A549 (cell line): Measurements from ENCODE around the gene EIF3A. TPM values are rescaled to one million over a fixed set of nuclear protein-coding genes. Genes with fewer than 3 reads are reported as not detected.

Experiments used
- ATAC-seq, 2 experiments: fragments of 200-7000 bp in 1 of 2; fragments of >200 bp in 1 of 2; cut with Nextera tagmentation in 1 of 2; cut with Tn5 transposase in 1 of 2; 3 replicates each; pipeline versions ENCODE4 v1.8.0 to v1.9.1; 2018 to 2020; ENCODE audit warnings: mild to moderate bottlenecking in 1 of 2, moderate library complexity in 1 of 2
- CTCF ChIA-PET: fragments of 300-600 bp; sonication (Branson Sonifier 250); formaldehyde crosslinking; extraction: SDS; loops from one replicate; lab custom pipeline; 2021; ENCODE audit warnings: antibody characterized with exemption, inconsistent platforms; lab: Yijun Ruan, JAX
- POLR2A ChIA-PET: fragments of 350-600 bp; formaldehyde crosslinking; extraction: SDS; loops from one replicate; lab custom pipeline; 2021; ENCODE audit warnings: antibody characterized with exemption, inconsistent platforms; lab: Yijun Ruan, JAX
- DNase-seq, 2 experiments: peaks; one replicate each; pipeline versions ENCODE4 v3.0.0 to v3.0.0-alpha.2; 2011 to 2016; ENCODE audit warnings: low read depth in 1 of 2, low spot score in 1 of 2
- FAIRE-seq: peaks from 2 replicates; lab custom pipeline; 2011; peaks lifted over from hg19 to GRCh38; lab: Jason Lieb, UNC
- H3K27ac ChIP-seq, 2 experiments: fragments of >200 bp; sonication (Bioruptor Twin); formaldehyde crosslinking; 3 replicates each; pipeline ENCODE4 v1.5.1; 2016 to 2017
- H3K4me1 ChIP-seq: fragments of >200 bp; sonication (Bioruptor Twin); formaldehyde crosslinking; 3 replicates; pipeline ENCODE4 v1.6.1; 2016
- H3K4me2 ChIP-seq: fragments of >200 bp; sonication (Bioruptor Twin); formaldehyde crosslinking; 3 replicates; pipeline ENCODE4 v1.6.1; 2016
- H3K4me3 ChIP-seq: fragments of >200 bp; sonication (Bioruptor Twin); formaldehyde crosslinking; 3 replicates; pipeline ENCODE4 v1.5.1; 2016
- H3K9me3 ChIP-seq: fragments of >200 bp; sonication (Bioruptor Twin); formaldehyde crosslinking; 3 replicates; pipeline ENCODE4 v1.6.1; 2016
- BHLHE40 ChIP-seq: IDR thresholded peaks from 2 replicates; pipeline ENCODE4 v1.6.1; 2012; ENCODE audit warnings: low read depth, low read length, inconsistent platforms
- CBX2 ChIP-seq: fragments of 200-600 bp; sonication (generic); IDR thresholded peaks from 2 replicates; pipeline ENCODE4 v1.6.1; 2016; ENCODE audit warnings: low read depth, mild to moderate bottlenecking, borderline replicate concordance
- CBX8 ChIP-seq: fragments of 200-600 bp; sonication (generic); IDR thresholded peaks from 2 replicates; pipeline ENCODE4 v1.6.1; 2016
- CHD2 ChIP-seq: fragments of 150-350 bp; IDR thresholded peaks from 2 replicates; pipeline ENCODE4 v1.6.1; 2014; ENCODE audit warnings: low read length; ENCODE audit not compliant: partially characterized antibody
- EHF ChIP-seq: fragments of 250-450 bp; sonication (Bioruptor Pico); IDR thresholded peaks from 2 replicates; pipeline ENCODE4 v1.5.0; 2020; ENCODE audit warnings: mild to moderate bottlenecking
- EHMT2 ChIP-seq: fragments of 200-600 bp; sonication (generic); IDR thresholded peaks from 2 replicates; pipeline ENCODE4 v1.6.1; 2016; ENCODE audit warnings: antibody characterized with exemption, low read depth, mild to moderate bottlenecking, moderate library complexity
- FOSB ChIP-seq: fragments of 250-450 bp; sonication (Bioruptor Pico); IDR thresholded peaks from 2 replicates; pipeline ENCODE4 v1.5.0; 2020; ENCODE audit warnings: mild to moderate bottlenecking, moderate library complexity
- FOXS1 ChIP-seq: fragments of 250-450 bp; sonication (Bioruptor Pico); IDR thresholded peaks from 2 replicates; pipeline ENCODE4 v1.5.0; 2020; ENCODE audit warnings: mild to moderate bottlenecking, moderate library complexity
- HDAC2 ChIP-seq: fragments of 200-600 bp; sonication (generic); IDR thresholded peaks from 2 replicates; pipeline ENCODE4 v1.6.1; 2016
- HEYL ChIP-seq: fragments of 250-450 bp; sonication (Bioruptor Pico); IDR thresholded peaks from 2 replicates; pipeline ENCODE4 v1.8.0; 2021; ENCODE audit warnings: mild to moderate bottlenecking, moderate library complexity
- HOXB13 ChIP-seq: fragments of 250-450 bp; sonication (Bioruptor Pico); IDR thresholded peaks from 2 replicates; pipeline ENCODE4 v1.5.0; 2020; ENCODE audit warnings: low read depth, mild to moderate bottlenecking, moderate library complexity
- HOXB5 ChIP-seq: fragments of 250-450 bp; sonication (Bioruptor Pico); IDR thresholded peaks from 2 replicates; pipeline ENCODE4 v1.5.0; 2020; ENCODE audit warnings: mild to moderate bottlenecking, moderate library complexity
- JUN ChIP-seq, 2 experiments: fragments of >200 bp; sonication (Bioruptor Twin); formaldehyde crosslinking; IDR thresholded peaks; 2 replicates in 1 of 2; 3 replicates in 1 of 2; pipeline ENCODE4 v1.6.1; 2016 to 2017
- JUNB ChIP-seq: fragments of >200 bp; sonication (Bioruptor Twin); formaldehyde crosslinking; IDR thresholded peaks from 2 replicates; pipeline ENCODE4 v1.6.1; 2016
- KDM1A ChIP-seq: fragments of 200-600 bp; sonication (generic); IDR thresholded peaks from 2 replicates; pipeline ENCODE4 v1.6.1; 2016; ENCODE audit warnings: low read depth, mild to moderate bottlenecking
- KDM5A ChIP-seq: fragments of 200-600 bp; sonication (generic); IDR thresholded peaks from 2 replicates; pipeline ENCODE4 v1.6.1; 2016; ENCODE audit warnings: antibody characterized with exemption, mild to moderate bottlenecking
- MAZ ChIP-seq: fragments of 150-350 bp; IDR thresholded peaks from 2 replicates; pipeline ENCODE4 v1.6.1; 2014; ENCODE audit warnings: antibody characterized with exemption, low read depth, low read length, borderline replicate concordance
- MYC ChIP-seq: IDR thresholded peaks from 2 replicates; pipeline ENCODE4 v1.6.1; 2012; ENCODE audit warnings: mild to moderate bottlenecking, inconsistent platforms, low read length, improper control_type of control experiment, borderline replicate concordance
- NFE2L2 ChIP-seq: fragments of 150-350 bp; conservative IDR thresholded peaks from 2 replicates; pipeline ENCODE4 v1.6.1; 2014; ENCODE audit warnings: low read length
- NPAS2 ChIP-seq: fragments of 250-450 bp; sonication (Bioruptor Pico); IDR thresholded peaks from 2 replicates; pipeline ENCODE4 v1.8.0; 2022; ENCODE audit warnings: mild to moderate bottlenecking, moderate library complexity, borderline replicate concordance
- NR3C1 ChIP-seq: fragments of >200 bp; sonication (Bioruptor Twin); formaldehyde crosslinking; IDR thresholded peaks from 3 replicates; pipeline ENCODE4 v1.6.1; 2017
- POLR2A ChIP-seq: IDR thresholded peaks from 2 replicates; pipeline ENCODE4 v1.6.1; 2012; ENCODE audit warnings: mild to moderate bottlenecking, low read length
- RARB ChIP-seq: fragments of 250-450 bp; sonication (Bioruptor Pico); IDR thresholded peaks from 2 replicates; pipeline ENCODE4 v1.8.0; 2021; ENCODE audit warnings: mild to moderate bottlenecking, moderate library complexity
- RFX5 ChIP-seq: fragments of 450-650 bp; IDR thresholded peaks from 2 replicates; pipeline ENCODE4 v1.7.1; 2014; ENCODE audit warnings: antibody characterized with exemption, mild to moderate bottlenecking, moderate library complexity
- SMC3 ChIP-seq: fragments of >200 bp; sonication (Bioruptor Twin); formaldehyde crosslinking; IDR thresholded peaks from 3 replicates; pipeline ENCODE4 v1.6.1; 2018; ENCODE audit warnings: inconsistent platforms
- TFCP2L1 ChIP-seq: fragments of 250-450 bp; sonication (Bioruptor Pico); IDR thresholded peaks from 2 replicates; pipeline ENCODE4 v1.5.0; 2021; ENCODE audit warnings: mild to moderate bottlenecking
- TP53 ChIP-seq: fragments of 250-450 bp; sonication (Bioruptor Pico); IDR thresholded peaks from 2 replicates; pipeline ENCODE4 v1.5.0; 2021; ENCODE audit warnings: mild to moderate bottlenecking, moderate library complexity
- ZC3H11A ChIP-seq: fragments of 450-650 bp; IDR thresholded peaks from 2 replicates; pipeline ENCODE4 v1.6.1; 2014; ENCODE audit warnings: antibody characterized with exemption, mild to moderate bottlenecking
- ZSCAN20 ChIP-seq: fragments of 250-450 bp; sonication (Bioruptor Pico); IDR thresholded peaks from 2 replicates; pipeline ENCODE4 v1.8.0; 2022; ENCODE audit warnings: mild to moderate bottlenecking, moderate library complexity
- WGBS: methylation state at CpG from one replicate; pipeline ENCODE4 v1.1.6; 2017; ENCODE audit errors: missing lambda C conversion rate; 5-methylcytosine and 5-hydroxymethylcytosine counted together
- polyA plus RNA-seq, 4 experiments: library from polyadenylated mRNA; depleted of rRNA in 3 of 4; stranded (reverse); fragments of >200 nt; fragmentation: RNase III in 1 of 4; extraction: RNeasy Plus Mini Kit Qiagen cat#74134 plus additional on column Dnase treatment in 1 of 4; gene quantifications; 2 replicates in 3 of 4; 3 replicates in 1 of 4; pipeline ENCODE4 v1.2.3, GENCODE V29; 2011 to 2017
- TF ChIP-seq, protein P1 (sequence below): fragments of >200 bp; sonication (Bioruptor Twin); formaldehyde crosslinking; IDR thresholded peaks from 3 replicates; pipeline ENCODE4 v1.5.1; 2016
- TF ChIP-seq, protein P2 (sequence below): fragments of 250-450 bp; sonication (Bioruptor Pico); IDR thresholded peaks from 2 replicates; pipeline ENCODE4 v1.5.0; 2020; ENCODE audit warnings: low read depth, mild to moderate bottlenecking, moderate library complexity
- TF ChIP-seq, protein P3 (sequence below): fragments of 450-650 bp; IDR thresholded peaks from 2 replicates; pipeline ENCODE4 v1.6.1; 2014; ENCODE audit warnings: antibody characterized with exemption

EIF3A gene
- polyA plus RNA-seq, 2 of the 4 experiments (the other 2 are of a cell fraction) = 71.0 to 154 TPM

DNA sequence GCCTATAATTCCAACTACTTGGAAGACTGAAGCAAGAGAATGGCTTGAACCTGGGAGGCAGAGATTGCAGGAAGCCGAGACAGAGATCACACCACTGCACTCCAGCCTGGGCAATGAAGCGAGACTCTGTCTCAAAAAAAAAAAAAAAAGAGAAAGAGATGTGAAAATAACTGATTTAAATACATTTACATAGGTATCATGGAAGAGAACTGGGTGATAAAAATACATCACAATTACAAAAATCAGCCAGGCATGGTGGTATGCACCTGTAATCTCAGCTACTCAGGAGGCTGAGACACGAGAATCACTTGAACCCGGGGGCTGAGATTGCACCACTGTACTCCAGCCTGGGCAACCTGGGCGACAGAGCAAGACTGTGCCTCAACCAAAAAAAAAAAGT lies 31.3 kb downstream of the EIF3A start:
- ChIA-PET CTCF (interaction anchor here (1.1 kb wide), 1 partner anchor 9 kb away, joined by 3 read pairs; no protein-coding TSS in a partner anchor), POLR2A (no interaction called here)
- TF ChIP-seq ZC3H11A (no peak), HOXB13 (CRISPR knock-in tag) (no peak), BHLHE40 (no peak), POLR2A (no peak), MYC (no peak), NFE2L2 (no peak), FOSB (CRISPR knock-in tag) (no peak), HEYL (no peak), MAZ (no peak), RFX5 (no peak), HOXB5 (CRISPR knock-in tag) (no peak), NR3C1 (no peak), CHD2 (no peak), KDM5A (no peak), CBX2 (no peak), TFCP2L1 (CRISPR knock-in tag) (no peak)
- TF ChIP-seq, protein P1, sequence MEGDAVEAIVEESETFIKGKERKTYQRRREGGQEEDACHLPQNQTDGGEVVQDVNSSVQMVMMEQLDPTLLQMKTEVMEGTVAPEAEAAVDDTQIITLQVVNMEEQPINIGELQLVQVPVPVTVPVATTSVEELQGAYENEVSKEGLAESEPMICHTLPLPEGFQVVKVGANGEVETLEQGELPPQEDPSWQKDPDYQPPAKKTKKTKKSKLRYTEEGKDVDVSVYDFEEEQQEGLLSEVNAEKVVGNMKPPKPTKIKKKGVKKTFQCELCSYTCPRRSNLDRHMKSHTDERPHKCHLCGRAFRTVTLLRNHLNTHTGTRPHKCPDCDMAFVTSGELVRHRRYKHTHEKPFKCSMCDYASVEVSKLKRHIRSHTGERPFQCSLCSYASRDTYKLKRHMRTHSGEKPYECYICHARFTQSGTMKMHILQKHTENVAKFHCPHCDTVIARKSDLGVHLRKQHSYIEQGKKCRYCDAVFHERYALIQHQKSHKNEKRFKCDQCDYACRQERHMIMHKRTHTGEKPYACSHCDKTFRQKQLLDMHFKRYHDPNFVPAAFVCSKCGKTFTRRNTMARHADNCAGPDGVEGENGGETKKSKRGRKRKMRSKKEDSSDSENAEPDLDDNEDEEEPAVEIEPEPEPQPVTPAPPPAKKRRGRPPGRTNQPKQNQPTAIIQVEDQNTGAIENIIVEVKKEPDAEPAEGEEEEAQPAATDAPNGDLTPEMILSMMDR = no peak
- Histone ChIP-seq H3K4me3 (no peak overlapping the region), H3K27ac (no peak overlapping the region), H3K9me3 (no peaks in the 10 kb centered on the region), H3K4me2 (no peak overlapping the region), H3K4me1 (peaks cover 7% of the 10 kb centered on the region; the same call in 1 of the 3 replicates)
- WGBS = 88% methylated on average over 5 of the region's 5 CpGs
- ATAC-seq (no peak), DNase-seq (no peak), FAIRE-seq (no peak)

DNA sequence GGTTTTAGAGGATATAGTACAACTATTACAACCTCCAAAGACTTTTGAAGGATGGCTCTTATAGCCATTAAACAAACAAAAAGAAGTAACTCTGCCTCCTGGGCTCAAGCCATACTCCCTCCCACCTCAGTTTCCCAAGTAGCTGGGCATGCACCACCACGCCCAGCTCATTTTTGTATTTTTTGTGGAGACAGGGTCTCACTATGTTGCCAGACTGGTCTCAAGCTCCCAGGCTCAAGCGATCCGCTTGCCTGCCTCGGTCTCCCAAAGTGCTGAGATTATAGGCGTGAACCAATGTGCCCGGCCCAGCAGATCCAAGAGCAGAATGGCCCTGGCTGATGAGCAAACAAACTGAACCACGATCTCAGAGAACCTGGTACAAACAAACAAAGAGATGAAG lies 35.1 kb downstream of the EIF3A start:
- H3K9me3 ChIP-seq = no peaks in the 10 kb centered on the region
- FAIRE-seq = no peak
- DNase-seq = no peak
- ChIA-PET POLR2A (no interaction called here), CTCF (interaction anchor here (1.0 kb wide), 2 partner anchors 8 to 15 kb away, joined by 3 to 4 read pairs; no protein-coding TSS in a partner anchor)
- no peak overlapping the region for H3K27ac ChIP-seq
- H3K4me3 ChIP-seq = no peak overlapping the region
- TF ChIP-seq TP53 = no peak
- TF ChIP-seq, protein P2, sequence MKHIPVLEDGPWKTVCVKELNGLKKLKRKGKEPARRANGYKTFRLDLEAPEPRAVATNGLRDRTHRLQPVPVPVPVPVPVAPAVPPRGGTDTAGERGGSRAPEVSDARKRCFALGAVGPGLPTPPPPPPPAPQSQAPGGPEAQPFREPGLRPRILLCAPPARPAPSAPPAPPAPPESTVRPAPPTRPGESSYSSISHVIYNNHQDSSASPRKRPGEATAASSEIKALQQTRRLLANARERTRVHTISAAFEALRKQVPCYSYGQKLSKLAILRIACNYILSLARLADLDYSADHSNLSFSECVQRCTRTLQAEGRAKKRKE (CRISPR knock-in tag) = no peak
- no peak for TF ChIP-seq JUNB
- no peak for TF ChIP-seq HDAC2
- no peak for TF ChIP-seq MYC
- TF ChIP-seq, protein P3, sequence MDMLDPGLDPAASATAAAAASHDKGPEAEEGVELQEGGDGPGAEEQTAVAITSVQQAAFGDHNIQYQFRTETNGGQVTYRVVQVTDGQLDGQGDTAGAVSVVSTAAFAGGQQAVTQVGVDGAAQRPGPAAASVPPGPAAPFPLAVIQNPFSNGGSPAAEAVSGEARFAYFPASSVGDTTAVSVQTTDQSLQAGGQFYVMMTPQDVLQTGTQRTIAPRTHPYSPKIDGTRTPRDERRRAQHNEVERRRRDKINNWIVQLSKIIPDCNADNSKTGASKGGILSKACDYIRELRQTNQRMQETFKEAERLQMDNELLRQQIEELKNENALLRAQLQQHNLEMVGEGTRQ = no peak
- TF ChIP-seq FOXS1 = no peak
- TF ChIP-seq EHF (CRISPR knock-in tag) = no peak
- TF ChIP-seq SMC3 = no peak
- no peak for TF ChIP-seq JUN (IDR thresholded peaks at IDR 0.05)
- no peak for TF ChIP-seq ZSCAN20 (CRISPR knock-in tag)
- no peak for TF ChIP-seq RARB (CRISPR knock-in tag)
- no peak for TF ChIP-seq ZC3H11A
- TF ChIP-seq EHMT2 = no peak
- no peak for TF ChIP-seq CBX8
- TF ChIP-seq NPAS2 = no peak
- TF ChIP-seq KDM1A = no peak
- TF ChIP-seq HOXB5 (CRISPR knock-in tag) = no peak
- no peak overlapping the region for H3K4me2 ChIP-seq
- no peak for ATAC-seq
- peaks cover 7% of the 10 kb centered on the region; the same call in 1 of the 3 replicates for H3K4me1 ChIP-seq
- WGBS = 93% methylated on average over 7 of the region's 7 CpGs
